22Rv1 (cell line): ENCODE data around the gene INPP5D.

Experiments used
- H3K27ac ChIP-seq: fragments of 450-650 bp; 2 replicates; pipeline ENCODE4 v1.5.1; 2017
- ZFX ChIP-seq: fragments of 450-650 bp; IDR thresholded peaks from 2 replicates; pipeline ENCODE4 v1.6.1; 2017; ENCODE audit warnings: antibody characterized with exemption, borderline replicate concordance
- TF ChIP-seq, protein P1 (sequence below): fragments of 450-650 bp; IDR thresholded peaks from 2 replicates; pipeline ENCODE4 v1.5.1; 2017; ENCODE audit warnings: mild to moderate bottlenecking

INPP5D gene

GRCh38 chr2:233032551-233033320 is 27.4 kb upstream of the INPP5D start, which contains the start of gene NEU2:
NEU2 (plus strand) TSS chr2:233032672; CDS start chr2:233032672, 0 bp downstream.
- no peak within 1 kb of the TSS for H3K27ac ChIP-seq
- TF ChIP-seq, protein P1, sequence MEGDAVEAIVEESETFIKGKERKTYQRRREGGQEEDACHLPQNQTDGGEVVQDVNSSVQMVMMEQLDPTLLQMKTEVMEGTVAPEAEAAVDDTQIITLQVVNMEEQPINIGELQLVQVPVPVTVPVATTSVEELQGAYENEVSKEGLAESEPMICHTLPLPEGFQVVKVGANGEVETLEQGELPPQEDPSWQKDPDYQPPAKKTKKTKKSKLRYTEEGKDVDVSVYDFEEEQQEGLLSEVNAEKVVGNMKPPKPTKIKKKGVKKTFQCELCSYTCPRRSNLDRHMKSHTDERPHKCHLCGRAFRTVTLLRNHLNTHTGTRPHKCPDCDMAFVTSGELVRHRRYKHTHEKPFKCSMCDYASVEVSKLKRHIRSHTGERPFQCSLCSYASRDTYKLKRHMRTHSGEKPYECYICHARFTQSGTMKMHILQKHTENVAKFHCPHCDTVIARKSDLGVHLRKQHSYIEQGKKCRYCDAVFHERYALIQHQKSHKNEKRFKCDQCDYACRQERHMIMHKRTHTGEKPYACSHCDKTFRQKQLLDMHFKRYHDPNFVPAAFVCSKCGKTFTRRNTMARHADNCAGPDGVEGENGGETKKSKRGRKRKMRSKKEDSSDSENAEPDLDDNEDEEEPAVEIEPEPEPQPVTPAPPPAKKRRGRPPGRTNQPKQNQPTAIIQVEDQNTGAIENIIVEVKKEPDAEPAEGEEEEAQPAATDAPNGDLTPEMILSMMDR, result no peak
- TF ChIP-seq ZFX, result no peak

DNA sequence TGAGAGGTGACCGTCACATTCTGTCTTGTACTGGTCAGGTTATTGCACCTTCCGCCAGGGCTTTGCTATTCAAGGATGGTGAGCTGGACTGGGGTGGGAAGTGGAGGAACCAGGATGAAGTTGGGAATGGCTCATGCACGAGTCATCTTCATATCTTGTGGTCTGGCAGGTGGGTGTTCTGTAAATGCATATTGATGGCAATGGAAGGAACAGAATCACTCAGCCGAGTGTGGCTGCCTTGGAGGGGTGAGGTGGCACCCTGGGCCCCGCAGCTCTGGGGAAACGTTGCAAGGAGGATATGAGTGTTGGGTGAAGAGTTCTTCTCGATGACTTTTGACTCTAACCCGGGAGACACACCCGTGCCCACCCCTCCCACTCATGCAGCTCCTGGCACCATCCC is 26.5 kb upstream of the INPP5D start:
- TF ChIP-seq, protein P1, result no peak
- TF ChIP-seq ZFX, result no peak
- no peak overlapping the region for H3K27ac ChIP-seq

DNA sequence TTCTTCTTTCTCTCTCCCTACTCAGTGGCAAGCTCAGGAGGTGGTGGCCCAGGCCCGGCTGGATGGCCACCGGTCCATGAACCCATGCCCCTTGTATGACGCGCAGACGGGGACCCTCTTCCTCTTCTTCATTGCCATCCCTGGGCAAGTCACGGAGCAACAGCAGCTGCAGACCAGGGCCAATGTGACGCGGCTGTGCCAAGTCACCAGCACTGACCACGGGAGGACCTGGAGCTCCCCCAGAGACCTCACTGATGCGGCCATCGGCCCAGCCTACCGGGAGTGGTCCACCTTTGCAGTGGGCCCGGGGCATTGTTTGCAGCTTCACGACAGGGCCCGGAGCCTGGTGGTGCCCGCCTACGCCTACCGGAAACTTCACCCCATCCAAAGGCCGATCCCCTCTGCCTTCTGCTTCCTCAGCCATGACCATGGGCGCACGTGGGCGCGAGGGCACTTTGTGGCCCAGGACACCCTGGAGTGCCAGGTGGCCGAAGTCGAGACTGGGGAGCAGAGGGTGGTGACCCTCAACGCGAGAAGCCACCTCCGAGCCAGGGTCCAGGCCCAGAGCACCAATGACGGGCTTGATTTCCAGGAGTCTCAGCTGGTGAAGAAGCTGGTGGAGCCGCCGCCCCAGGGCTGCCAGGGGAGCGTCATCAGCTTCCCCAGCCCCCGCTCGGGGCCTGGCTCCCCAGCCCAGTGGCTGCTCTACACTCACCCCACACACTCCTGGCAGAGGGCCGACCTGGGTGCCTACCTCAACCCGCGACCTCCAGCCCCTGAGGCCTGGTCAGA is 25.9 kb upstream of the INPP5D start:
- H3K27ac ChIP-seq, result no peak overlapping the region
- no peak for TF ChIP-seq ZFX
- TF ChIP-seq, protein P1, result no peak

- TF ChIP-seq, protein P1, result no peak
- TF ChIP-seq ZFX, result no peak
- H3K27ac ChIP-seq, result no peak overlapping the region
Measured at GRCh38 chr2:233035426-233036161, 24.5 kb upstream of the INPP5D start.

DNA sequence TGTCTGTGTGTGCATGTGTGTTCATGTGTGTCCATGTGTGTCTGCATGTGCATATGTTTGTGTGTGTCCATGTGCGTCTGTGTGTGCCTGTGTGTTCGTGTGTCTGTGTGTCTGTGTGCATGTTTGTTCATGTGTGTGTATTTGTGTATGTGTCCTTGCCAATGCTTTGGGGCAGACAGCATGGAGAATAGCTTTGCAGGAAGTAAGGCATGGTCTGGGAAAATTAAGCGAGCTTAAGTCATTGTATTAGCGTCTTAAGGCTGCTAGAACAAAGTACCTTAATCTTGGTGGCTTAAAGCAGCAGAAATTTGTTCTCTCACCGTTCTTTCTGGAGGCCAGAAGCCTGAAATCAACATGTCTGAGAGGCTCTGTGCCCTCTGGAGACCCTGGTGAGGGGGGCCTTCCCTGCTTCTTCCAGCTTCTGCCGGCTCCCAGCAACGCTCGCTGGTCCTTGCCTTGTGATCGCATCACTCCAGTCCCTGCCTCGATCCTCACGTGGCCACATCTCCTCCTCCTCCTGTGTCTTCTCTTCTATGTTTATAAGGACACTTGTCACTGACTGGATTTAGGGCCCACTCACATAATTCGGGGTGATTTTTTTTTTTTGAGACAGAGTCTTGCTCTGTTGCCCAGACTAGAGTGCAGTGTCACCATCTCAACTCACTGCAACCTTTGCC is 23.8 kb upstream of the INPP5D start:
- H3K27ac ChIP-seq, result no peak overlapping the region
- TF ChIP-seq ZFX, result no peak
- TF ChIP-seq, protein P1, result no peak

DNA sequence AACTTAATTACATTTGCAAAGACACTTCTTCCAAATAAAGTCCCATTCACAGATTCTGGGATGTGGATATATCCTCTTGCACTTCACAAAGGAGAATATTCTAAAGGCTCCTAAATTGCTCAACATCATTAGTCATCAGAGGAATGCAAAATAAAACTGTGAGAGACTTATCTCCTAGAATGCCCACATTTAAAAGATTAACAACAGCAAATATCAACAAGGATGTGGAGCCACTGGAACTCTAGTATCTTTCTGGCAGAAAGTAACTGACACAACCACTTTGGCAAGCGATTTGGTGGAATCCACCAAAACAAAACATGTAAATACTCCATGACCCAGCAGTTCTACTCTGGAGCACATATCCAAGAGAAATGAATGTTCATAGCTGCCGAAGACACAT is 23.1 kb upstream of the INPP5D start:
- no peak overlapping the region for H3K27ac ChIP-seq
- no peak for TF ChIP-seq ZFX
- TF ChIP-seq, protein P1, result no peak
